Limb (tissue), 2 donors: ENCODE data around the gene AMMECR1L.
"Not testable (repeated sequence)": the region's sequence is repeated elsewhere in the genome, so short reads cannot be mapped to it uniquely, and the experiment has no call there.

Source experiments
- DNase-seq, 2 donors: peaks; one replicate each; pipeline ENCODE4 v3.0.0-alpha.2; 2016; ENCODE audit errors: extremely low spot score in 2 of 2

Gene AMMECR1L

GRCh38 chr2:127885780-127886592 lies at the start of gene AMMECR1L:
TSS of gene AMMECR1L (minus strand) at chr2:127885956. CDS start at chr2:127874234, 11,722 bp downstream.
- peak; percentile 27 to 83 for DNase-seq

GRCh38 chr2:127935337-127935736 lies 49.6 kb upstream of the AMMECR1L start:
- DNase-seq, result no peak

- no peak for DNase-seq
Observed at GRCh38 chr2:127932199-127932876, 46.6 kb upstream of the AMMECR1L start.

GRCh38 chr2:127929449-127929848 lies 43.7 kb upstream of the AMMECR1L start:
- DNase-seq, result no peak

GRCh38 chr2:127927384-127927783 lies 41.6 kb upstream of the AMMECR1L start:
- DNase-seq, result no peak

- DNase-seq, result no peak
Observed at GRCh38 chr2:127917916-127918315, 32.2 kb upstream of the AMMECR1L start.

GRCh38 chr2:127913808-127914457 lies 28.2 kb upstream of the AMMECR1L start:
- DNase-seq, result no peak

GRCh38 chr2:127911737-127912136 lies 26.0 kb upstream of the AMMECR1L start:
- no peak for DNase-seq

GRCh38 chr2:127910415-127910814 lies 24.7 kb upstream of the AMMECR1L start:
- DNase-seq, result no peak

GRCh38 chr2:127909019-127909418 lies 23.3 kb upstream of the AMMECR1L start:
- no peak for DNase-seq

- not testable (repeated sequence) for DNase-seq
Observed at GRCh38 chr2:127907733-127908400, 22.1 kb upstream of the AMMECR1L start.

- no peak for DNase-seq
Observed at GRCh38 chr2:127906206-127906926, 20.6 kb upstream of the AMMECR1L start.

GRCh38 chr2:127901339-127902056 lies 15.7 kb upstream of the AMMECR1L start:
- no peak for DNase-seq

GRCh38 chr2:127897531-127898211 lies 11.9 kb upstream of the AMMECR1L start:
- DNase-seq, result no peak

GRCh38 chr2:127893494-127893893 lies 7.7 kb upstream of the AMMECR1L start:
- no peak for DNase-seq

- DNase-seq, result no peak
Observed at GRCh38 chr2:127893033-127893432, 7.3 kb upstream of the AMMECR1L start.

GRCh38 chr2:127891811-127892210 lies 6.1 kb upstream of the AMMECR1L start:
- no peak for DNase-seq

GRCh38 chr2:127890756-127891155 lies 5.0 kb upstream of the AMMECR1L start:
- not testable (repeated sequence) for DNase-seq

GRCh38 chr2:127888772-127889171 lies 3.0 kb upstream of the AMMECR1L start:
- DNase-seq, result no peak

GRCh38 chr2:127887776-127888130 lies 2.0 kb upstream of the AMMECR1L start:
- no peak for DNase-seq
